GM19467 (cell line): ENCODE results near the gene TRNAU1AP.
"Not testable (repeated sequence)": the region's sequence is repeated elsewhere in the genome, so short reads cannot be mapped to it uniquely, and the experiment has no call there.

Experiments
- ATAC-seq: cut with Tn5 transposase; IDR thresholded peaks from one replicate; pipeline ENCODE4 v1.9.1; 2021; ENCODE audit warnings: mild to moderate bottlenecking, moderate library complexity; ENCODE audit not compliant: unreplicated experiment

Gene TRNAU1AP

GRCh38 chr1:28521502-28522164 is 31.3 kb upstream of the TRNAU1AP start:
- no peak for ATAC-seq

GRCh38 chr1:28522537-28522936 is 30.3 kb upstream of the TRNAU1AP start:
- not testable (repeated sequence) for ATAC-seq

GRCh38 chr1:28525002-28525642 is 27.8 kb upstream of the TRNAU1AP start:
- not testable (repeated sequence) for ATAC-seq

- ATAC-seq = no peak
Observed at GRCh38 chr1:28526886-28527285, 26.0 kb upstream of the TRNAU1AP start.

DNA sequence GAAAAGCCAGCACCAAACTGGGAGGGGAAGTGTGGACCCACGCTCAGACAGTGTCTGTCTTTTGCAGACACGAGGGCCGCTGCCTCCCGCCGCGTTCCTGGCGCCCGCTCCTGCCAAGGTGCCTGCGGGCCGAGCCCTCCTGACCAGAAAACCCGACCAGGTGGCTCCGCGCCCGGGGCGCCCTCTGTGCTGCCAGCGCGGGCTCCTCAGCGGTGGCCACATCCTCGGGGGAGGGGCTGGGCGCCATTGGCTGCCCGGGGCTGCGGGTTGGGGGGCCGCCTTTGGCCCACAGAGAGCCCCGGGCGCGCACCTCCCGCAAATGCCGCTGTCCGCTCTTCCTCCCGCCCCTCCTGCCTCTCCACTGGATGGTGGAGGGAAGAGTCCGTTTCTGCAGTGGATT is 22.4 kb upstream of the TRNAU1AP start:
- ATAC-seq = no peak

DNA sequence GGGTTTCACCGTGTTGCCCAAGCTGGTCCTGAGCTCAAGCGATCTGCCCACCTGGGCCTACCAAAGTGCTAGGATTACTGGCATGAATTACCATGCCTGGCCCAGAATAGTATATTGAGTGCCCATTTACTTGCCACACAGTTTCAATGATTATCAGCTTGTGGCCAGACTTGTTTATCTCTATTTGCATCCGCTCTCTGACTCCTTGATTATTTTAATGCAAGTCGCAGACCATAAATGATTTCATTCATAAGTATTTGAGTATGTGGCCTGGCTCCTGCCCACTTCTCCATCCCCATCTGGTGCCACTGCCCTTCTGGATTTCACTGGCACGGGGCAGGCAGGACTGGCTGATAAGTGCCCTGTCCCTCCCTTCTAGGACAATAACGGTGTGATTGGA is 18.2 kb upstream of the TRNAU1AP start:
- no peak for ATAC-seq

DNA sequence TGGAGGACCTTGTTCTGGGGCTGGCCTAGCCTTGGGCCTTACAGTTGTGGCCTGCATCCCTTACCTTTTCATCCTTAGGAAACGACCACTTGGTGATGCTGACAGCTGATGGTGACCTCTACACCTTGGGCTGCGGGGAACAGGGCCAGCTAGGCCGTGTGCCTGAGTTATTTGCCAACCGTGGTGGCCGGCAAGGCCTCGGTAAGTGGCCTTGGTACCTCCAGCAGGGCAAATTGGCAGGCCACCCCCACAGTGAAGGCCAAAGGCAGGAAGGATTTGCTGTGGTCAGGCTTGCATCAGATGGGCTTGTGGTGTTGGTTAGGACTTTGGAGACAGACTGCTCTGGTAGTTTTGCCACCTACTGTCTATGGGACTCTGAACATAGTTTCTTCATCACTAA is 17.7 kb upstream of the TRNAU1AP start:
- no peak for ATAC-seq

GRCh38 chr1:28537457-28538199 is 15.3 kb upstream of the TRNAU1AP start:
- no peak for ATAC-seq

GRCh38 chr1:28538286-28538685 is 14.6 kb upstream of the TRNAU1AP start:
- no peak for ATAC-seq

DNA sequence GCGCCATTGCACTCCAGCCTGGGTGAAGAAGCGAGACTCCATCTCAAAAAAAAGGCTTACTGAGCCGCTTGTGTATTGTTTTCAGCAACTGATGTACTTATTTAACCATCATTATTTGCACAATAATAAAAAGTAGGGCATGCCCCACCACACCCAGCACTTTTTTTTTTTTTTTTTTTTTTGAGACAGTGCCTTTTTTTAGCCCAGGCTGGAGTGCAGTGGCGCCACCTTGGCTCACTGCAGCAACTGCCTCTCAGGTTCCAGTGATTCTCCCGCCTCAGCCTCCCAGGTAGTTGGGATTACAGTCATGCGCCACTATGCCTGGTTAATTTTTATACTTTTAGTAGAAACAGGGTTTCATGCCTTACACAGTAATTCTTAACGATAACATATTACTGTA is 12.2 kb upstream of the TRNAU1AP start:
- ATAC-seq = no peak

GRCh38 chr1:28541414-28542015 is 11.4 kb upstream of the TRNAU1AP start:
- ATAC-seq = not testable (repeated sequence)

- ATAC-seq = no peak
Observed at GRCh38 chr1:28545246-28545628, 7.6 kb upstream of the TRNAU1AP start.

GRCh38 chr1:28548318-28548717 is 4.6 kb upstream of the TRNAU1AP start:
- no peak for ATAC-seq

- ATAC-seq = no peak
Observed at GRCh38 chr1:28551381-28551780, 1.5 kb upstream of the TRNAU1AP start.

- ATAC-seq = no peak
Observed at GRCh38 chr1:28560886-28561285, 8.0 kb downstream of the TRNAU1AP start.

GRCh38 chr1:28564310-28564709 is 11.4 kb downstream of the TRNAU1AP start:
- ATAC-seq = no peak

DNA sequence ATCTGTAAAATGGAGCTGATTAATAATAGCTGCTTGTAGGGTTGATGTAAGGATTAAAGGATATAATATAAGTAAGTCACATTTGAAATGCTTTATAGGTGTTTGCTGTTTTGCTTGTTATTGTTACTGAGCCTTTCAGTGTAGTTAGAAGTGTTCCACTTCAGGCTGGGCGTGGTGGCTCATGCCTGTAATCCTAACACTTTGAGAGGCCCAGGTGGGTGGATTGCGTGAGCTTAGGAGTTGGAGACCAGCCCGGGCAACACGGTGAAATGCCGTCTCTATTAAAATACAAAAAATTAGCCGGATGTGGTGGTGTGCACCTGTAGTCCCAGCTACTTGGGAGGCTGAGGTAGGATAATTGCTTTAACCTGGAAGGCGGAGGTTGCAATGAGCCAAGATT is 12.2 kb downstream of the TRNAU1AP start:
- ATAC-seq = no peak

DNA sequence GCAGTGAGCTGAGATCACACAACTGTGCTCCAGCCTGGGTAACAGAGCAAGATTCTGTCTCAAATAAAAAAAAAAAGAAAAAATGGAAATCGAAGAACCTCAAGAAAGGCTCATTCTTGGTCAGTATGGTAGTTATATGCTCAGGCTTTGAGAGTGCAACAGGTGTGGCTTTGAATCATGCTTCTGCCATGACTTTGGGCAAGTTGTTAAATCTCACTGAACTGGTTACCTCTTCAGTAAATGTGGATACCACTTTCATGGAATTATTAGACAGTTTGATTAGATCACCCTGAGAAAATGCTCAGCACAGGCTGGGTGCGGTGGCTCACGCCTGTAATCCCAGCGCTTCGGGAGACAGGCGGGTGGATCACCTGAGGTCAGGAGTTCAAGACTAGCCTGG is 12.8 kb downstream of the TRNAU1AP start:
- no peak for ATAC-seq

- no peak for ATAC-seq
Observed at GRCh38 chr1:28566931-28567330, 14.0 kb downstream of the TRNAU1AP start.

DNA sequence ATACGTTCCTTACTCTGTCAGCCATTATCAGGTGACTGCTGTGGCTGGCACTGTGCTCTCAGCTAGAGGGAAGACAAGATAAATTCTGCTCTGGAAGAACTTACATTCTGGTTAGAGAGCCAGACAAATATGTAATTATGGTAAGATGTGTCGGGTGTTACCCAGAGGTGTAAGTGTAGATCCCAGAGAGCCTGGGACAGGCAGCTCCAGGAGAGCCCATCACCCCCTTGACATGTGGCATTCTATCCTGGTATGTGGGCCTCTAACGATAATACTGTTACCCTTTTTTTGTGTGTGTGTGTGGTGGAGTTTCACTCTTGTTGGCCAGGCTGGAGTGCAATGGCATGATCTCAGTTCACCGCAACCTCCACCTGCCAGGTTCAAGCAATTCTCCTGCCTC is 19.0 kb downstream of the TRNAU1AP start:
- no peak for ATAC-seq

DNA sequence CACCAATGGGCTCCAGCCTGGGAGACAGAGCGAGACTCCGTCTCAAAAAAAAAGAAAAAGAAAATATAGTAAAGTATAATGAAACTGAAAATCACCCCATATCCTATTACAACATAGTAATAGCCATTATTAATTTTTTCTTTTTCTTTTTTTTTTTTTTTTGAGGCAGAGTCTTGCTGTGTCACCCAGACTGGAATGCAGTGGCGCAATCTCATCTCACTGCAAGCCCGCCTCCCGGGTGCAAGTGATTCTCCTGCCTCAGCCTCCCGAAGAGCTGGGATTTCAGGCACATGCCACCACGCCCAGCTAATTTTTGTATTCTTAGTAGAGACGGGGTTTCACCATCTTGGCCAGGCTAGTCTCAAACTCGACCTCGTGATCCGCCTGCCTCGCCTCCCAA is 20.0 kb downstream of the TRNAU1AP start:
- ATAC-seq = not testable (repeated sequence)

DNA sequence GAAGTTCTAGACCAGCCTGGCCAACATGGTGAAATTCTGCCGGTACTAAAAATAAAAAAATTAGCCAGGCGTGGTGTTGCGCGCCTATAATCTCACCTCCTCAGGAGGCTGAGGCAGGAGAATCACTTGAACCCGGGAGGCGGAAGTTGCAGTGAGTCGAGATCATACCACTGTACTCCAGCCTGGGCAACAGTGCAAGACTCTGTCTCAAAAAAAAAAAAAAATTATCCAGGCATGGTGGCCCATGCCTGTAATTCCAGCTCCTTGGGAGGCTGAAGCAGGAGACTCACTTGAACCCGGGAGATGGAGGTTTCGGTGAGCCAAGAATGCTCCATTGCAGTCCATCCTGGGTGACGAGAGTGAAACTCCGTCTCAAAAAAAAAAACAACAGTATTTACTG is 20.7 kb downstream of the TRNAU1AP start:
- no peak for ATAC-seq
